Forelimb muscle (tissue), 1 donor: ENCODE results near the gene APOC1. TPM values are rescaled to one million over a fixed set of nuclear protein-coding genes. Genes with fewer than 3 reads are reported as not detected.
"Not testable (repeated sequence)": the region's sequence is repeated elsewhere in the genome, so short reads cannot be mapped to it uniquely, and the experiment has no call there.

Experiments
- DNase-seq: peaks from one replicate; pipeline ENCODE4 v3.0.0-alpha.2; 2013; ENCODE audit warnings: low read depth
- polyA plus RNA-seq: library from polyadenylated mRNA; unstranded; fragments of 120-200 nt; gene quantifications from one replicate; pipeline ENCODE4 v1.2.1, GENCODE V29; 2013; ENCODE audit not compliant: insufficient read length

The APOC1 gene
- polyA plus RNA-seq, 1 donor, result 19.6 TPM

GRCh38 chr19:44889830-44890365 lies 24.5 kb upstream of the APOC1 start:
- no peak for DNase-seq

- peak; percentile 98 for DNase-seq
These were observed 23.9 kb upstream of the APOC1 start for GRCh38 chr19:44890366-44891015.

GRCh38 chr19:44891016-44891882 lies 23.2 kb upstream of the APOC1 start, which contains the start of gene TOMM40:
Gene TOMM40, plus strand, starts transcription at chr19:44891254. Its CDS starts 162 bp downstream, at chr19:44891416.
- peak; percentile 99 for DNase-seq

- no peak for DNase-seq
These were observed 21.5 kb upstream of the APOC1 start for GRCh38 chr19:44892932-44893331.

- no peak for DNase-seq
These were observed 20.9 kb upstream of the APOC1 start for GRCh38 chr19:44893332-44894051.

GRCh38 chr19:44894052-44894400 lies 20.4 kb upstream of the APOC1 start:
- no peak for DNase-seq

- no peak for DNase-seq
These were observed 19.5 kb upstream of the APOC1 start for GRCh38 chr19:44894946-44895345.

- no peak for DNase-seq
These were observed 16.6 kb upstream of the APOC1 start for GRCh38 chr19:44897835-44898234.

GRCh38 chr19:44900328-44901244 lies 13.8 kb upstream of the APOC1 start:
- DNase-seq, result no peak

- DNase-seq, result no peak
These were observed 11.2 kb upstream of the APOC1 start for GRCh38 chr19:44903216-44903601.

- DNase-seq, result no peak
These were observed 10.6 kb upstream of the APOC1 start for GRCh38 chr19:44903602-44904425.

GRCh38 chr19:44904426-44904994 lies 9.9 kb upstream of the APOC1 start:
- no peak for DNase-seq

- no peak for DNase-seq
These were observed 8.8 kb upstream of the APOC1 start, which contains the start of gene APOE for GRCh38 chr19:44905437-44906160. Gene APOE, plus strand, starts transcription at chr19:44905796. Its CDS starts 829 bp downstream, at chr19:44906625.

GRCh38 chr19:44907613-44908012 lies 6.8 kb upstream of the APOC1 start:
- no peak for DNase-seq

- no peak for DNase-seq
These were observed 6.2 kb upstream of the APOC1 start for GRCh38 chr19:44908074-44908835.

GRCh38 chr19:44908836-44909261 lies 5.6 kb upstream of the APOC1 start:
- DNase-seq, result no peak

- no peak for DNase-seq
These were observed 4.6 kb upstream of the APOC1 start for GRCh38 chr19:44909775-44910174.

- DNase-seq, result not testable (repeated sequence)
These were observed 2.5 kb upstream of the APOC1 start for GRCh38 chr19:44911896-44912295.
